ENCODE results near the gene ABCC3. TPM values are rescaled to one million over a fixed set of nuclear protein-coding genes. Genes with fewer than 3 reads are reported as not detected.

Gene ABCC3
- total and polyA plus RNA-seq, 12 donors: 0.23 to 5.7 (median 1.1) TPM; not detected in 1

DNA sequence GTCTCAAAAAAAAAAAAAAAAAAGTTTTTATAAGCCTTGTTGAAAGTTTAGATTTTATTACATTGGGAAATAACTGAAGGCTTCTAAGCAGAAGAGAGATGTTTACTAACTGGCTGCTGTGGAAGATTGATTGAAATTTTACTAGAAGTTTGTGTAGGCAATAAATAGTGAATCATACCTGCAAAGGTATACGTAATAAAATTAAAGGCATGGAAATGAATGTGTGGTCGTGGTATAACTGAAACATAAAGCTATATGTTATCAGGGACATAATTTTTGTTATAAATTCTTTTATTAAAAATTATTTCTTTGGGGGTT, 93.4 kb downstream of the ABCC3 start:
- intact Hi-C loops (cut with DNase I): no loop called here
- DNase-seq (no peak), ATAC-seq (no peak)
- TF ChIP-seq CTCF (IDR thresholded peaks at IDR 0.05): no peak
- Histone ChIP-seq H3K4me3 (no peak overlapping the region), H3K9me3 (no peaks in the 10 kb centered on the region), H3K27me3 (no peaks in the 10 kb centered on the region), H3K36me3 (no peaks in the 10 kb centered on the region), H3K27ac (no peak overlapping the region), H3K4me1 (peaks cover 9 to 94% (median 76%) of the 10 kb centered on the region in 9 donors)
- WGBS, 2 donors: 85 to 87% methylated on average over 2 of the region's 2 CpGs

DNA sequence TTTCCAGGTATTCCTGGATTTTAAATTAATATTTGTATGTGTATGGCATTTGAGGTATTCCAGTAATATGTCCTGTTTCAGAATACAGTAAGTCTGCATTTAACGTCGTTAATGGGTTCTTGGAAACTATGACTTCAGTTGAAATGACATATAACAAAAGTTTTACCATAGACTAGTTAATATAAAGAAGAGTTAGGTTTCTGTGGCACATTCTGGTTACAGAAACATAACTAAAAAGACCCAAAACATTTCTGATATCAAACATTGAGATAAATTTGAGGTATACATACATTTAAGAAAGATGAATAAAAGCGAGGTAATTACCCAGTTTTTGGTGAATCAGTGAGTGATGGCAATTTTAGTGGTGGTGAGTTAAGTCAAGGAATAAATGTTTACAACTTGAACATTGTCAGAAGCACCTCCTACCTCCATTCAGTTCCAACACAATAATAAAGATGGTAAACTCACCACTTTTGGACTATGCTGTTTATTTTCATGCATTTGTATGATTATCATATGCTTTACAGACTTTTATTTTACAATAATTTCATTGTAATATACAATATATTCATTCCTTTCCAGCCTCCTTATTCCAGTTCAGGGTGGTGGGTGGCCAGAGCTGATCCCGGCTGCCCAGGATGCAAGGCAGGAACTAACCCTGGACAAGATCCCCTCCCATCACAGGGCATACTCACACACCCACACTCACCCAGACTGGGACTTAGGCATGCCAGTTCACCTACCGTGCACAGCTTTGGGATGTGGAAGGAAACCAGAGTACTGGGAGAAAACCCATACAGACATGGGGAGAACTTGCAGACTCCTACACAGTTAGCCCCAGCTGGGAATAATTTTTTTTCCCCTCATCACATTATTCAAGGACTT, 94.4 kb downstream of the ABCC3 start:
- 58 to 61% methylated on average over 5 of the region's 5 CpGs for WGBS, 2 donors
- no peak for TF ChIP-seq CTCF (IDR thresholded peaks at IDR 0.05)
- ATAC-seq: peak in 1 of 8 donors; percentile 14

GRCh38 chr17:50731575-50732460, 97.1 kb downstream of the ABCC3 start:
- no peak for ATAC-seq
- H3K4me1 ChIP-seq: peaks cover 5 to 83% (median 55%) of the 10 kb centered on the region in 9 donors

More for the DNA sequence above, 94.4 kb downstream of the ABCC3 start:
- peaks cover 9 to 92% (median 67%) of the 10 kb centered on the region in 9 donors for H3K4me1 ChIP-seq
- peaks cover 0 to 2% (median 0%) of the 10 kb centered on the region in 9 donors for H3K36me3 ChIP-seq
- intact Hi-C loops (cut with DNase I): no loop called here
- no peaks in the 10 kb centered on the region for H3K9me3 ChIP-seq
- no peaks in the 10 kb centered on the region for H3K27me3 ChIP-seq
- H3K4me3 ChIP-seq: no peak overlapping the region
- no peak for DNase-seq
- no peak overlapping the region for H3K27ac ChIP-seq

More at GRCh38 chr17:50731575-50732460, 97.1 kb downstream of the ABCC3 start:
- intact Hi-C loops (cut with DNase I): no loop called here
- WGBS, 2 donors: 69 to 75% methylated on average over 7 of the region's 7 CpGs
- TF ChIP-seq CTCF (IDR thresholded peaks at IDR 0.05): no peak
- H3K27me3 ChIP-seq: no peaks in the 10 kb centered on the region
- H3K36me3 ChIP-seq: peaks cover 0 to 5% (median 0%) of the 10 kb centered on the region in 9 donors
- DNase-seq: no peak
- no peaks in the 10 kb centered on the region for H3K9me3 ChIP-seq
- no peak overlapping the region for H3K4me3 ChIP-seq
- H3K27ac ChIP-seq: peak overlapping the region in 1 of 10 donors; percentile 41

All from heart right ventricle (tissue), 16 donors.